K562 (cell line): Measurements from ENCODE around the gene FAM217B. TPM values are rescaled to one million over a fixed set of nuclear protein-coding genes. Genes with fewer than 3 reads are reported as not detected.
A peak's percentile ranks its signal among the peaks of the same experiment; 100 is the strongest.

Source experiments
- ATAC-seq: fragments of 200-7000 bp; cut with Tn5 transposase; 3 replicates; pipeline ENCODE4 v1.9.1; 2020; ENCODE audit warnings: moderate library complexity
- Bru-seq: library from RNA; stranded (reverse); fragments of 400-500 nt; gene quantifications from one replicate; lab custom pipeline; 2021; lab: Mats Ljungman, UMichigan
- BruChase-seq, 2 experiments: library from RNA; stranded (reverse); fragments of 400-500 nt; gene quantifications; one replicate each; lab custom pipeline; 2021; lab: Mats Ljungman, UMichigan
- BruUV-seq: library from RNA; stranded (reverse); fragments of 400-500 nt; replicated peaks from 2 replicates; lab custom pipeline; 2021; lab: Mats Ljungman, UMichigan
- CTCF ChIA-PET: fragments of 300-600 bp; formaldehyde crosslinking; extraction: SDS; loops from one replicate; lab custom pipeline; 2021; ENCODE audit warnings: low intra/inter-chr PET ratio; lab: Yijun Ruan, JAX
- POLR2A ChIA-PET: fragments of 300-600, 350-650 bp; sonication (Branson Sonifier 250); formaldehyde crosslinking; extraction: SDS; loops from one replicate; lab custom pipeline; 2021; ENCODE audit warnings: antibody characterized with exemption, inconsistent platforms; lab: Yijun Ruan, JAX
- DNase-seq, 4 experiments: peaks; one replicate each; pipeline versions ENCODE4 v3.0.0 to v3.0.0-alpha.2; 2011 to 2018; ENCODE audit warnings: low spot score in 3 of 4, mixed read lengths in 3 of 4; ENCODE audit errors: extremely low read depth in 1 of 4
- FAIRE-seq: peaks from 2 replicates; lab custom pipeline; 2011; peaks lifted over from hg19 to GRCh38; lab: Jason Lieb, UNC
- H2AFZ ChIP-seq: 2 replicates; pipeline ENCODE4 v1.6.0; 2011; ENCODE audit warnings: low read depth, low read length, control low read depth, inconsistent platforms
- H3K27ac ChIP-seq: fragments of 200-600 bp; 3 replicates; pipeline ENCODE4 v1.8.0; 2011; ENCODE audit warnings: low read depth, mild to moderate bottlenecking, control low read depth, inconsistent platforms, low read length, moderate library complexity, mixed read lengths; ENCODE audit errors: extremely low read depth
- H3K27me3 ChIP-seq, 2 experiments: fragments of 300-600 bp in 1 of 2; 2 replicates in 1 of 2; 3 replicates in 1 of 2; pipeline versions ENCODE4 v1.6.0 to v1.8.0; 2011; ENCODE audit warnings: inconsistent platforms in 2 of 2, low read length in 2 of 2, mild to moderate bottlenecking in 1 of 2, mixed read lengths in 1 of 2, moderate library complexity in 1 of 2; ENCODE audit not compliant: control insufficient read depth in 2 of 2, insufficient read depth in 2 of 2
- H3K36me3 ChIP-seq: fragments of 300-600 bp; 3 replicates; pipeline ENCODE4 v1.8.0; 2011; ENCODE audit warnings: mild to moderate bottlenecking, low read length, inconsistent platforms; ENCODE audit not compliant: control insufficient read depth, insufficient read depth
- H3K4me1 ChIP-seq, 2 experiments: fragments of 200-600 bp in 1 of 2; replicated peaks in 1 of 2; 2 replicates in 1 of 2; 3 replicates in 1 of 2; pipeline versions ENCODE4 v1.5.1 to v1.8.0; 2011; ENCODE audit warnings: inconsistent platforms in 2 of 2, low read length in 2 of 2, mild to moderate bottlenecking in 1 of 2, mixed read lengths in 1 of 2, moderate library complexity in 1 of 2; ENCODE audit not compliant: control insufficient read depth in 2 of 2, insufficient read depth in 2 of 2
- H3K4me2 ChIP-seq: 2 replicates; pipeline ENCODE4 v1.6.1; 2011; ENCODE audit warnings: low read length, control low read depth, inconsistent platforms, mixed read lengths; ENCODE audit not compliant: insufficient read depth
- H3K4me3 ChIP-seq: fragments of 200-600 bp; sonication (generic), shearing (Covaris generic); 2 replicates; pipeline ENCODE4 v1.5.1; 2016; ENCODE audit warnings: control low read depth, inconsistent platforms
- H3K79me2 ChIP-seq: fragments of 200-600 bp; 3 replicates; pipeline ENCODE4 v1.8.0; 2011; ENCODE audit warnings: low read length, inconsistent platforms; ENCODE audit not compliant: control insufficient read depth, insufficient read depth
- H3K9ac ChIP-seq, 2 experiments: 2 replicates each; pipeline versions ENCODE4 v1.6.0 to v1.6.1; 2011; ENCODE audit warnings: low read depth in 2 of 2, low read length in 2 of 2, control low read depth in 1 of 2, inconsistent platforms in 1 of 2, mild to moderate bottlenecking in 1 of 2, mixed read lengths in 1 of 2; ENCODE audit not compliant: insufficient read depth in 1 of 2
- H3K9me1 ChIP-seq: one replicate; pipeline ENCODE4 v1.6.0; 2011; ENCODE audit warnings: inconsistent platforms, mild to moderate bottlenecking, low read length, moderate library complexity; ENCODE audit not compliant: control insufficient read depth, insufficient read depth
- H3K9me3 ChIP-seq: replicated peaks from 2 replicates; pipeline ENCODE4 v1.5.1; 2011; ENCODE audit warnings: low read depth, low read length, inconsistent platforms; ENCODE audit not compliant: control insufficient read depth, insufficient read depth
- H4K20me1 ChIP-seq: replicated peaks from 2 replicates; pipeline ENCODE4 v1.6.1; 2011; ENCODE audit warnings: low read length, inconsistent platforms, mixed read lengths; ENCODE audit not compliant: control insufficient read depth, insufficient read depth
- CBX8 ChIP-seq: fragments of 200-600 bp; sonication (generic); IDR thresholded peaks from 2 replicates; pipeline ENCODE4 v1.6.1; 2012; ENCODE audit warnings: borderline replicate concordance, mixed run types, low read depth, mild to moderate bottlenecking, moderate library complexity, mixed read lengths, low read length, control low read depth, inconsistent platforms; ENCODE audit not compliant: poor library complexity, severe bottlenecking; ENCODE audit errors: extremely low read depth
- DNMT1 ChIP-seq: fragments of 450-650 bp; IDR thresholded peaks from 2 replicates; pipeline ENCODE4 v1.6.1; 2016; ENCODE audit warnings: antibody characterized with exemption, mild to moderate bottlenecking
- FOXJ3 ChIP-seq: sonication (generic); formaldehyde crosslinking; IDR thresholded peaks from 2 replicates; pipeline ENCODE4 v1.4.0; 2020; ENCODE audit warnings: mild to moderate bottlenecking, missing genetic modification reagents
- FOXK1 ChIP-seq: sonication (generic); formaldehyde crosslinking; IDR thresholded peaks from 2 replicates; pipeline ENCODE4 v1.8.0; 2022; ENCODE audit warnings: missing genetic modification reagents, mild to moderate bottlenecking, borderline replicate concordance
- MCM7 ChIP-seq, 2 experiments: fragments of 450-650 bp; IDR thresholded peaks; 2 replicates each; pipeline ENCODE4 v1.6.1; 2016 to 2018
- PATZ1 ChIP-seq: fragments of 250-450 bp; sonication (Bioruptor Pico); IDR thresholded peaks from 2 replicates; pipeline ENCODE4 v1.5.0; 2020; ENCODE audit warnings: mild to moderate bottlenecking, borderline replicate concordance
- SETDB1 ChIP-seq: IDR thresholded peaks from one replicate; pipeline ENCODE4 v1.6.1; 2012; ENCODE audit warnings: low read length, control low read depth, inconsistent platforms
- SMARCA5 ChIP-seq: fragments of 450-650 bp; IDR thresholded peaks from 2 replicates; pipeline ENCODE4 v1.6.1; 2016
- ZBTB49 ChIP-seq: sonication (generic); formaldehyde crosslinking; IDR thresholded peaks from 2 replicates; pipeline ENCODE4 v1.8.0; 2022; ENCODE audit warnings: missing genetic modification reagents, mild to moderate bottlenecking, borderline replicate concordance
- ZFP30 ChIP-seq: fragments of 250-450 bp; sonication (Bioruptor Pico); IDR thresholded peaks from 2 replicates; pipeline ENCODE4 v1.8.0; 2022; ENCODE audit warnings: moderate library complexity, mild to moderate bottlenecking, inconsistent platforms, borderline replicate concordance
- WGBS: fragments of 100-300 bp; shearing (Covaris generic); methylation state at CpG from one replicate; pipeline ENCODE4 v1.1.6; 2016; ENCODE audit warnings: low coverage, mixed read lengths; ENCODE audit not compliant: insufficient coverage; ENCODE audit errors: missing lambda C conversion rate; 5-methylcytosine and 5-hydroxymethylcytosine counted together
- in situ Hi-C: fragments of 300-500 bp; cut with MboI; formaldehyde crosslinking; loops from 4 replicates; pipeline ENCODE4 v1.15.0; 2018; ENCODE audit warnings: inconsistent platforms, mixed read lengths
- intact Hi-C: fragments of 100-400 bp; cut with micrococcal nuclease; formaldehyde crosslinking; loops from 2 replicates; pipeline ENCODE4 v1.14.2; 2022
- long read RNA-seq, 3 experiments: library from polyadenylated mRNA in 2 of 3; library from RNA in 1 of 3; unstranded in 2 of 3; stranded (forward) in 1 of 3; transcript quantifications; one replicate each; pipeline ENCODE4 v2.0.0, GENCODE V29; 2019 to 2022
- polyA minus RNA-seq, 3 experiments: library from RNA; depleted of rRNA, polyadenylated mRNA; stranded (reverse); fragments of >200 nt; gene quantifications; 2 replicates each; pipeline ENCODE4 v1.2.3, GENCODE V29; 2011
- polyA plus RNA-seq, 8 experiments: library from polyadenylated mRNA; depleted of rRNA in 4 of 8; stranded (reverse) in 5 of 8; unstranded in 3 of 8; fragments of >200 nt; fragmentation: Nextera tagmentation in 2 of 8; fragmentation: Illumina TruSeq in 1 of 8; extraction: Ambion mirVana in 2 of 8; extraction: Trizol in 1 of 8; gene quantifications; 2 replicates each; pipeline versions ENCODE4 v1.2.1 to v1.2.3, GENCODE V29; 2011 to 2014; ENCODE audit warnings: inconsistent platforms in 1 of 8, missing spikeins in 1 of 8
- total RNA-seq, 7 experiments: library from RNA; depleted of rRNA in 6 of 7; stranded (reverse); fragments of >200 nt in 6 of 7; fragmentation: Illumina TruSeq in 2 of 7; extraction: Trizol in 2 of 7; gene quantifications; 2 replicates each; pipeline versions ENCODE4 v1.2.1 to v1.2.3, GENCODE V29; 2011 to 2021; ENCODE audit warnings: low replicate concordance in 1 of 7

Gene FAM217B
- total RNA-seq (2011; cell fraction: chromatin; rRNA removed; ENCODE audit: low replicate concordance) = 2.7 and 10.4 TPM in 2 replicates
- total RNA-seq (2011; cell fraction: nucleolus; rRNA removed) = 4.3 and 4.5 TPM in 2 replicates
- total RNA-seq (2011; cell fraction: nucleoplasm; rRNA removed) = 5.4 and 7.9 TPM in 2 replicates
- total RNA-seq (2014; rRNA removed) = 5.0 and 7.6 TPM in 2 replicates
- total RNA-seq (2014; rRNA removed; fragmentation: Illumina TruSeq; extraction: Trizol) = 6.3 and 8.2 TPM in 2 replicates
- total RNA-seq (2015; rRNA removed; fragmentation: Illumina TruSeq; extraction: Trizol) = 6.6 and 6.9 TPM in 2 replicates
- 11.1 and 13.4 TPM in 2 replicates for total RNA-seq (2021)
- 7.3 and 11.4 TPM in 2 replicates for polyA plus RNA-seq (2011; rRNA removed)
- polyA plus RNA-seq (2011; cell fraction: cytosol; rRNA removed) = 2.4 and 3.7 TPM in 2 replicates
- 2.1 and 3.4 TPM in 2 replicates for polyA plus RNA-seq (2011; cell fraction: nucleus; rRNA removed)
- 6.4 and 7.0 TPM in 2 replicates for polyA plus RNA-seq (2012)
- polyA plus RNA-seq (2014; fragmentation: Illumina TruSeq; extraction: Trizol) = 7.8 and 11.0 TPM in 2 replicates
- 1 to 10 TPM; 4.8 to 5.1 TPM for polyA plus RNA-seq (2014; fragmentation: Nextera tagmentation; extraction: Ambion mirVana)
- 6.9 and 9.6 TPM in 2 replicates for polyA plus RNA-seq (2014; rRNA removed)
- polyA minus RNA-seq (2011; rRNA and poly(A)+ RNA removed) = 11.3 and 15.3 TPM in 2 replicates
- polyA minus RNA-seq (2011; cell fraction: cytosol; rRNA and poly(A)+ RNA removed) = 3.5 and 5.4 TPM in 2 replicates
- polyA minus RNA-seq (2011; cell fraction: nucleus; rRNA and poly(A)+ RNA removed) = 4.3 and 10.4 TPM in 2 replicates
- percentile 72 among the genes with signal in this experiment for Bru-seq, nascent RNA
- percentile 68 among the genes with signal in this experiment for BruChase-seq, experiment 1, labeled RNA remaining after a 2-hour chase
- BruChase-seq, experiment 2, labeled RNA remaining after a 6-hour chase = percentile 73 among the genes with signal in this experiment
- long read RNA-seq, experiment 1, full-length matches to known transcripts = 15 of 43 reads
- long read RNA-seq, experiment 1, partial matches to known transcripts = 1 of 43 reads
- long read RNA-seq, experiment 1, other reads (novel, unspliced or antisense) = 27 of 43 reads
- long read RNA-seq, experiment 2, partial matches to known transcripts = 0 of 14 reads
- long read RNA-seq, experiment 2, other reads (novel, unspliced or antisense) = 14 of 14 reads
- long read RNA-seq, experiment 3, full-length matches to known transcripts = 13 of 16 reads
- long read RNA-seq, experiment 3, partial matches to known transcripts = 1 of 16 reads
- long read RNA-seq, experiment 3, other reads (novel, unspliced or antisense) = 2 of 16 reads

- ChIA-PET CTCF (no interaction called here), POLR2A (interaction anchor here (0.6 to 2.0 kb wide), 12 partner anchors 8 to 1757 kb away, joined by 3 to 6 read pairs (median 4); partner anchors contain the start of gene CDH26)
- DNase-seq = peak; percentile 90 to 96 (median 94)
- Histone ChIP-seq H3K79me2 (peaks cover 17% of the 10 kb centered on the region), H3K4me3 (peak within 1 kb of the TSS; percentile 48), H3K9me3 (no peaks in the 10 kb centered on the region), H3K9ac (peak within 1 kb of the TSS; percentile 75 to 77), H3K4me1 (peaks cover 6 to 14% of the 10 kb centered on the region in 2 experiments; a peak in 4 of 5 replicates), H3K4me2 (peak within 1 kb of the TSS; percentile 95), H3K27ac (peak within 1 kb of the TSS; percentile 82), H3K9me1 (no peaks in the 10 kb centered on the region), H2AFZ (peak within 1 kb of the TSS; percentile 97), H4K20me1 (no peaks in the 10 kb centered on the region), H3K36me3 (peaks cover 30% of the 10 kb centered on the region; the same call in 1 of the 3 replicates), H3K27me3 (no peaks in the 10 kb centered on the region)
- ATAC-seq = peak; percentile 97
- in situ Hi-C loops = no loop called here
- 2% methylated on average over 24 of the region's 57 CpGs for WGBS
- intact Hi-C loops = no loop called here
- peak; percentile 98 for FAIRE-seq
- BruUV-seq = no TSS peak
- TF ChIP-seq ZFP30 = no peak
- 0 out of 2 replicates have a peak, but pooled peaks have one; percentile 17 for TF ChIP-seq SMARCA5
- no peak for TF ChIP-seq FOXJ3 (CRISPR knock-in tag)
- no peak for TF ChIP-seq FOXK1 (CRISPR knock-in tag)
- TF ChIP-seq MCM7 (IDR thresholded peaks at IDR 0.05) = no peak
- no peak for TF ChIP-seq ZBTB49 (CRISPR knock-in tag)
- TF ChIP-seq CBX8 = no peak
- no peak for TF ChIP-seq SETDB1
- no peak for TF ChIP-seq DNMT1
- no peak for TF ChIP-seq PATZ1 (CRISPR knock-in tag)
Measured at GRCh38 chr20:59940129-59940955, at the start of gene FAM217B, which contains the start of gene PPP1R3D. Gene FAM217B (plus strand): TSS chr20:59940389. CDS start chr20:59943944, 3,555 bp downstream. Gene PPP1R3D (minus strand): TSS chr20:59940305. CDS start chr20:59939931, 374 bp downstream.
